GM12878 (cell line): ENCODE measurements around the gene PIWIL4. TPM values are rescaled to one million over a fixed set of nuclear protein-coding genes. Genes with fewer than 3 reads are reported as not detected.

Experiments used
- ATAC-seq: fragments of 200-7000 bp; cut with Tn5 transposase; 3 replicates; pipeline ENCODE4 v1.9.1; 2020; ENCODE audit warnings: mild to moderate bottlenecking, moderate library complexity
- BruUV-seq: library from RNA; stranded (reverse); fragments of 400-500 nt; replicated peaks from 2 replicates; lab custom pipeline; 2021; lab: Mats Ljungman, UMichigan
- CTCF ChIA-PET: fragments of 300-600 bp; sonication (Branson Sonifier 250); formaldehyde crosslinking; extraction: SDS; loops from one replicate; lab custom pipeline; 2021; ENCODE audit warnings: inconsistent platforms; lab: Yijun Ruan, JAX
- POLR2A ChIA-PET: fragments of 350-600 bp; formaldehyde crosslinking; extraction: SDS; loops from one replicate; lab custom pipeline; 2021; ENCODE audit warnings: inconsistent platforms; lab: Charles Lee
- RAD21 ChIA-PET: fragments of 300-600 bp; sonication (Branson Sonifier 250); formaldehyde crosslinking; loops from one replicate; lab custom pipeline; 2023; ENCODE audit warnings: antibody characterized with exemption; ENCODE audit not compliant: unreplicated experiment; lab: Charles Lee
- SMC1A ChIA-PET: fragments of 300-600 bp; sonication (Branson Sonifier 250); formaldehyde crosslinking; loops from one replicate; lab custom pipeline; 2023; ENCODE audit not compliant: unreplicated experiment, uncharacterized antibody; lab: Charles Lee
- DNase-seq: peaks from one replicate; pipeline ENCODE4 v3.0.0-alpha.2; 2011; ENCODE audit warnings: low read depth, low spot score
- FAIRE-seq: peaks from 3 replicates; lab custom pipeline; 2011; peaks lifted over from hg19 to GRCh38; lab: Jason Lieb, UNC
- H2AFZ ChIP-seq: 2 replicates; pipeline ENCODE4 v1.6.0; 2011; ENCODE audit warnings: low read depth, low read length, control low read depth; ENCODE audit not compliant: control insufficient read depth
- H3K27ac ChIP-seq: 2 replicates; pipeline ENCODE4 v1.5.1; 2011; ENCODE audit warnings: control low read depth; ENCODE audit not compliant: control insufficient read depth, insufficient read depth
- H3K27me3 ChIP-seq, 2 experiments: replicated peaks in 1 of 2; 2 replicates each; pipeline versions ENCODE4 v1.6.0 to v1.6.1; 2011; ENCODE audit warnings: low read length in 1 of 2; ENCODE audit not compliant: control insufficient read depth in 2 of 2, insufficient read depth in 2 of 2
- H3K36me3 ChIP-seq, 2 experiments: 2 replicates each; pipeline ENCODE4 v1.5.1; 2011; ENCODE audit warnings: low read length in 1 of 2; ENCODE audit not compliant: control insufficient read depth in 2 of 2, insufficient read depth in 2 of 2
- H3K4me1 ChIP-seq: 2 replicates; pipeline ENCODE4 v1.6.1; 2011; ENCODE audit warnings: mild to moderate bottlenecking, low read length, moderate library complexity, mixed read lengths; ENCODE audit not compliant: control insufficient read depth, insufficient read depth
- H3K4me2 ChIP-seq: 2 replicates; pipeline ENCODE4 v1.6.0; 2011; ENCODE audit warnings: control low read depth; ENCODE audit not compliant: control insufficient read depth, insufficient read depth
- H3K4me3 ChIP-seq: fragments of 200-600 bp; sonication (generic); 2 replicates; pipeline ENCODE4 v1.5.1; 2016
- H3K79me2 ChIP-seq: 2 replicates; pipeline ENCODE4 v1.6.0; 2011; ENCODE audit warnings: low read length; ENCODE audit not compliant: control insufficient read depth, insufficient read depth
- H3K9ac ChIP-seq: 2 replicates; pipeline ENCODE4 v1.8.0; 2011; ENCODE audit warnings: low read length, control low read depth, mixed read lengths; ENCODE audit not compliant: control insufficient read depth, insufficient read depth
- H3K9me3 ChIP-seq: replicated peaks from 3 replicates; pipeline ENCODE4 v1.5.1; 2011; ENCODE audit warnings: mild to moderate bottlenecking, low read length; ENCODE audit not compliant: control insufficient read depth, insufficient read depth
- H4K20me1 ChIP-seq: 2 replicates; pipeline ENCODE4 v1.6.0; 2011; ENCODE audit not compliant: control insufficient read depth, insufficient read depth
- ATF3 ChIP-seq: IDR thresholded peaks from 2 replicates; pipeline ENCODE4 v1.6.1; 2011; ENCODE audit warnings: low read depth, mild to moderate bottlenecking, low read length, moderate library complexity, borderline replicate concordance; ENCODE audit errors: extremely low read depth
- EED ChIP-seq: sonication (generic); IDR thresholded peaks from 2 replicates; pipeline ENCODE4 v1.6.1; 2016; ENCODE audit warnings: antibody characterized with exemption, low read depth
- ESRRA ChIP-seq: IDR thresholded peaks from 2 replicates; pipeline ENCODE4 v1.6.1; 2012; ENCODE audit warnings: mild to moderate bottlenecking, low read length, improper control_type of control experiment
- FOXM1 ChIP-seq: IDR thresholded peaks from 2 replicates; pipeline ENCODE4 v1.6.1; 2012; ENCODE audit warnings: low read depth, mild to moderate bottlenecking, inconsistent platforms, low read length, moderate library complexity
- HCFC1 ChIP-seq: fragments of 150-350 bp; IDR thresholded peaks from 2 replicates; pipeline ENCODE4 v1.6.1; 2014; ENCODE audit warnings: low read length
- IKZF1 ChIP-seq: fragments of 450-650 bp; conservative IDR thresholded peaks from 2 replicates; pipeline ENCODE4 v1.6.1; 2017; ENCODE audit warnings: antibody characterized with exemption, mild to moderate bottlenecking
- KLF5 ChIP-seq: fragments of 450-650 bp; IDR thresholded peaks from 2 replicates; pipeline ENCODE4 v1.6.1; 2014; ENCODE audit warnings: mild to moderate bottlenecking; ENCODE audit not compliant: partially characterized antibody
- SUPT20H ChIP-seq: IDR thresholded peaks from 2 replicates; pipeline ENCODE4 v1.6.1; 2011; ENCODE audit warnings: low read depth, mild to moderate bottlenecking, low read length, moderate library complexity, borderline replicate concordance; ENCODE audit not compliant: control insufficient read depth
- ZBTB40 ChIP-seq: fragments of 450-650 bp; IDR thresholded peaks from 2 replicates; pipeline ENCODE4 v1.6.1; 2016; ENCODE audit warnings: mild to moderate bottlenecking, moderate library complexity, borderline replicate concordance
- WGBS: methylation state at CpG from one replicate; pipeline ENCODE4 v1.1.6; 2016; ENCODE audit warnings: low lambda C conversion rate; ENCODE audit not compliant: insufficient replicate concordance, insufficient coverage; ENCODE audit errors: missing lambda C conversion rate; 5-methylcytosine and 5-hydroxymethylcytosine counted together
- in situ Hi-C: fragments of 300-500 bp; cut with MboI; formaldehyde crosslinking; loops from 9 replicates; pipeline ENCODE4 v1.14.3; 2018; ENCODE audit warnings: mixed read lengths
- intact Hi-C: fragments of 100-400 bp; cut with micrococcal nuclease; formaldehyde crosslinking; loops from one replicate; pipeline ENCODE4 v1.14.2; 2022; ENCODE audit not compliant: unreplicated experiment
- polyA plus RNA-seq, 11 experiments: library from polyadenylated mRNA; depleted of rRNA in 4 of 11; unstranded in 6 of 11; stranded (reverse) in 5 of 11; fragments of >200 nt; fragmentation: Nextera tagmentation in 4 of 11; fragmentation: Illumina TruSeq in 1 of 11; extraction: Ambion mirVana in 4 of 11; extraction: Trizol in 1 of 11; gene quantifications; 1 replicate in 1 of 11; 2 replicates in 10 of 11; pipeline versions ENCODE4 v1.2.1 to v1.2.3, GENCODE V29; 2011 to 2016; ENCODE audit warnings: inconsistent platforms in 2 of 11, missing spikeins in 2 of 11, low read depth in 1 of 11
- total RNA-seq, 4 experiments: library from RNA; depleted of rRNA in 3 of 4; stranded (reverse); fragments of >200 nt in 3 of 4; fragmentation: Illumina TruSeq in 1 of 4; extraction: Trizol in 1 of 4; gene quantifications; 2 replicates each; pipeline versions ENCODE4 v1.2.1 to v1.2.3, GENCODE V29; 2013 to 2021

Gene PIWIL4
- total and polyA plus RNA-seq, 10 of the 15 experiments (the other 5 are each of a cell fraction or from before 2014, with no cell fraction given), result 0.23 to 13.3 (median 0.47) TPM

- H3K79me2 ChIP-seq, result no peaks in the 10 kb centered on the region
- RAD21 ChIA-PET, result interaction anchor here (0.6 to 0.7 kb wide), 2 partner anchors 9 to 1365 kb away, joined by 3 read pairs; no protein-coding TSS in a partner anchor
Observed at GRCh38 chr11:94630221-94630620, 63.1 kb downstream of the PIWIL4 start.

GRCh38 chr11:94632356-94632755 lies 65.2 kb downstream of the PIWIL4 start:
- no TSS peak for BruUV-seq
- 15% methylated on average over 2 of the region's 2 CpGs for WGBS
- DNase-seq (no peak), FAIRE-seq (no peak), ATAC-seq (no peak)
- no peak overlapping the region for H3K27ac ChIP-seq
- no peaks in the 10 kb centered on the region for H3K27me3 ChIP-seq
- peaks cover under 1% of the 10 kb centered on the region; the same call in 2 of the 3 replicates for H3K9me3 ChIP-seq
- in situ Hi-C loops, result no loop called here
- H3K79me2 ChIP-seq, result no peaks in the 10 kb centered on the region
- POLR2A ChIA-PET, result no interaction called here
- no peak overlapping the region for H3K4me3 ChIP-seq
- no peak overlapping the region for H2AFZ ChIP-seq
- H3K36me3 ChIP-seq, result no peaks in the 10 kb centered on the region
- RAD21 ChIA-PET, result no interaction called here
- H3K9ac ChIP-seq, result no peak overlapping the region
- H3K4me1 ChIP-seq, result no peaks in the 10 kb centered on the region
- CTCF ChIA-PET, result no interaction called here
- SMC1A ChIA-PET, result interaction anchor here (1.0 kb wide), 1 partner anchor 29 kb away, joined by 3 read pairs; no protein-coding TSS in a partner anchor
- intact Hi-C loops, result no loop called here
- no peak overlapping the region for H3K4me2 ChIP-seq
- H4K20me1 ChIP-seq, result no peaks in the 10 kb centered on the region
- no peak for TF ChIP-seq FOXM1
- TF ChIP-seq EED, result no peak
- TF ChIP-seq KLF5, result no peak
- no peak for TF ChIP-seq ATF3
- no peak for TF ChIP-seq SUPT20H
- TF ChIP-seq ZBTB40, result no peak
- no peak for TF ChIP-seq IKZF1
- TF ChIP-seq, all 136 proteins: peak for 0

More at GRCh38 chr11:94630221-94630620, 63.1 kb downstream of the PIWIL4 start:
- no peaks in the 10 kb centered on the region for H3K4me1 ChIP-seq
- H3K9ac ChIP-seq, result no peak overlapping the region
- TF ChIP-seq HCFC1 (no peak), ESRRA (no peak)
- TF ChIP-seq, all 136 proteins: peak for 0
- ChIA-PET SMC1A (no interaction called here), POLR2A (no interaction called here), CTCF (interaction anchor here (1.2 to 1.4 kb wide), 2 partner anchors 267 kb away, joined by 3 to 5 read pairs; no protein-coding TSS in a partner anchor)
- Histone ChIP-seq H3K36me3 (no peaks in the 10 kb centered on the region), H3K27ac (no peak overlapping the region), H3K4me3 (no peak overlapping the region), H3K9me3 (peaks cover 1% of the 10 kb centered on the region; the same call in 2 of the 3 replicates), H3K4me2 (no peak overlapping the region), H4K20me1 (no peaks in the 10 kb centered on the region), H2AFZ (no peak overlapping the region), H3K27me3 (no peaks in the 10 kb centered on the region)
- ATAC-seq, result no peak
- no peak for DNase-seq
- FAIRE-seq, result no peak
- intact Hi-C loops, result no loop called here
- no TSS peak for BruUV-seq
- in situ Hi-C loops, result no loop called here
- 40% methylated on average over 3 of the region's 3 CpGs for whole genome bisulfite sequencing
